Hepatocyte (in vitro differentiated cells): ENCODE measurements around the gene ZNF860.

Source experiments
- EZH2 ChIP-seq: fragments of 200-600 bp; sonication (generic); IDR thresholded peaks from 2 replicates; pipeline ENCODE4 v1.6.1; 2016; ENCODE audit warnings: antibody characterized with exemption, mild to moderate bottlenecking, borderline replicate concordance
- TF ChIP-seq, protein P1 (sequence below): fragments of 200-600 bp; sonication (generic); IDR thresholded peaks from 2 replicates; pipeline ENCODE4 v1.5.1; 2016; ENCODE audit warnings: antibody characterized with exemption, mild to moderate bottlenecking; ENCODE audit not compliant: poor library complexity

- TF ChIP-seq, protein P1, sequence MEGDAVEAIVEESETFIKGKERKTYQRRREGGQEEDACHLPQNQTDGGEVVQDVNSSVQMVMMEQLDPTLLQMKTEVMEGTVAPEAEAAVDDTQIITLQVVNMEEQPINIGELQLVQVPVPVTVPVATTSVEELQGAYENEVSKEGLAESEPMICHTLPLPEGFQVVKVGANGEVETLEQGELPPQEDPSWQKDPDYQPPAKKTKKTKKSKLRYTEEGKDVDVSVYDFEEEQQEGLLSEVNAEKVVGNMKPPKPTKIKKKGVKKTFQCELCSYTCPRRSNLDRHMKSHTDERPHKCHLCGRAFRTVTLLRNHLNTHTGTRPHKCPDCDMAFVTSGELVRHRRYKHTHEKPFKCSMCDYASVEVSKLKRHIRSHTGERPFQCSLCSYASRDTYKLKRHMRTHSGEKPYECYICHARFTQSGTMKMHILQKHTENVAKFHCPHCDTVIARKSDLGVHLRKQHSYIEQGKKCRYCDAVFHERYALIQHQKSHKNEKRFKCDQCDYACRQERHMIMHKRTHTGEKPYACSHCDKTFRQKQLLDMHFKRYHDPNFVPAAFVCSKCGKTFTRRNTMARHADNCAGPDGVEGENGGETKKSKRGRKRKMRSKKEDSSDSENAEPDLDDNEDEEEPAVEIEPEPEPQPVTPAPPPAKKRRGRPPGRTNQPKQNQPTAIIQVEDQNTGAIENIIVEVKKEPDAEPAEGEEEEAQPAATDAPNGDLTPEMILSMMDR: no peak
- no peak for TF ChIP-seq EZH2
Measured at GRCh38 chr3:31958701-31959152, 22.8 kb upstream of the ZNF860 start.
